22Rv1 (cell line): ENCODE data around the gene CYP3A4.

ENCODE experiments used
- CTCF ChIP-seq: fragments of 450-650 bp; IDR thresholded peaks from 2 replicates; pipeline ENCODE4 v1.5.1; 2017; ENCODE audit warnings: mild to moderate bottlenecking
- ZFX ChIP-seq: fragments of 450-650 bp; IDR thresholded peaks from 2 replicates; pipeline ENCODE4 v1.6.1; 2017; ENCODE audit warnings: antibody characterized with exemption, borderline replicate concordance

- no peak for TF ChIP-seq CTCF
- TF ChIP-seq ZFX, result no peak
Measured at GRCh38 chr7:99707096-99707495, 76.9 kb downstream of the CYP3A4 start.
